Endothelial cell (in vitro differentiated cells): ENCODE results near the gene CCDC3. TPM values are rescaled to one million over a fixed set of nuclear protein-coding genes. Genes with fewer than 3 reads are reported as not detected.

Experiments
- DNase-seq: peaks from one replicate; pipeline ENCODE4 v3.0.0; 2021; ENCODE audit warnings: low spot score
- H3K27ac Mint-ChIP-seq: one replicate; pipeline ENCODE4 v1.8.0; 2021; ENCODE audit warnings: mixed read lengths, inconsistent platforms; ENCODE audit not compliant: unreplicated experiment
- H3K27me3 Mint-ChIP-seq: one replicate; pipeline ENCODE4 v1.8.0; 2021; ENCODE audit warnings: mild to moderate bottlenecking, moderate library complexity, mixed read lengths, inconsistent platforms; ENCODE audit not compliant: unreplicated experiment
- H3K36me3 Mint-ChIP-seq: one replicate; pipeline ENCODE4 v1.8.0; 2021; ENCODE audit warnings: mild to moderate bottlenecking, low read depth, mixed read lengths, inconsistent platforms; ENCODE audit not compliant: unreplicated experiment
- H3K4me1 Mint-ChIP-seq: one replicate; pipeline ENCODE4 v1.8.0; 2021; ENCODE audit warnings: mild to moderate bottlenecking, mixed read lengths, inconsistent platforms; ENCODE audit not compliant: unreplicated experiment
- H3K4me3 Mint-ChIP-seq: one replicate; pipeline ENCODE4 v1.8.0; 2021; ENCODE audit warnings: mild to moderate bottlenecking, mixed read lengths, inconsistent platforms; ENCODE audit not compliant: unreplicated experiment
- H3K9me3 Mint-ChIP-seq: one replicate; pipeline ENCODE4 v1.8.0; 2021; ENCODE audit warnings: mixed read lengths, inconsistent platforms; ENCODE audit not compliant: unreplicated experiment
- CTCF ChIP-seq: fragments of 200-600 bp; sonication (generic); IDR thresholded peaks from one replicate; pipeline ENCODE4 v1.5.0; 2021; ENCODE audit warnings: antibody characterized with exemption; ENCODE audit not compliant: unreplicated experiment
- total RNA-seq: library from RNA; stranded (reverse); fragmentation: NEBNext Ultra II Directional; extraction: Animal tissue kit (Norgen Biotek cat#: 25700); gene quantifications from one replicate; pipeline ENCODE4 v1.2.1, GENCODE V29; 2021; ENCODE audit not compliant: unreplicated experiment

CCDC3 gene
- total RNA-seq, 1 donor from 2014 or later, result 26.1 TPM

GRCh38 chr10:12927896-12928295 lies 73.6 kb downstream of the CCDC3 start:
- no peaks in the 10 kb centered on the region for H3K27me3 Mint-ChIP-seq
- peaks cover under 1% of the 10 kb centered on the region for H3K4me1 Mint-ChIP-seq
- H3K36me3 Mint-ChIP-seq, result no peaks in the 10 kb centered on the region
- H3K27ac Mint-ChIP-seq, result no peak overlapping the region
- no peak for TF ChIP-seq CTCF
- H3K9me3 Mint-ChIP-seq, result no peaks in the 10 kb centered on the region
- no peak for DNase-seq
- H3K4me3 Mint-ChIP-seq, result no peak overlapping the region

- Mint-ChIP-seq H3K36me3 (no peaks in the 10 kb centered on the region), H3K4me1 (peaks cover 7% of the 10 kb centered on the region), H3K9me3 (no peaks in the 10 kb centered on the region), H3K27me3 (no peaks in the 10 kb centered on the region), H3K4me3 (no peak overlapping the region), H3K27ac (no peak overlapping the region)
- DNase-seq, result no peak
- TF ChIP-seq CTCF, result no peak
Observed at GRCh38 chr10:12925845-12926244, 75.7 kb downstream of the CCDC3 start.

GRCh38 chr10:12924911-12925310 lies 76.6 kb downstream of the CCDC3 start:
- Mint-ChIP-seq H3K4me1 (peaks cover 7% of the 10 kb centered on the region), H3K27me3 (no peaks in the 10 kb centered on the region), H3K9me3 (no peaks in the 10 kb centered on the region), H3K27ac (no peak overlapping the region), H3K36me3 (no peaks in the 10 kb centered on the region), H3K4me3 (no peak overlapping the region)
- no peak for TF ChIP-seq CTCF
- no peak for DNase-seq

- H3K27me3 Mint-ChIP-seq, result no peaks in the 10 kb centered on the region
- H3K9me3 Mint-ChIP-seq, result no peaks in the 10 kb centered on the region
- H3K27ac Mint-ChIP-seq, result no peak overlapping the region
- H3K4me3 Mint-ChIP-seq, result no peak overlapping the region
- peaks cover 7% of the 10 kb centered on the region for H3K4me1 Mint-ChIP-seq
- no peak for DNase-seq
- no peak for TF ChIP-seq CTCF
- no peaks in the 10 kb centered on the region for H3K36me3 Mint-ChIP-seq
Observed at GRCh38 chr10:12922117-12922900, 79.2 kb downstream of the CCDC3 start.

- Mint-ChIP-seq H3K27ac (no peak overlapping the region), H3K27me3 (no peaks in the 10 kb centered on the region), H3K9me3 (no peaks in the 10 kb centered on the region), H3K4me3 (no peak overlapping the region), H3K36me3 (no peaks in the 10 kb centered on the region), H3K4me1 (peaks cover 7% of the 10 kb centered on the region)
- DNase-seq, result no peak
- no peak for TF ChIP-seq CTCF
Observed at GRCh38 chr10:12921163-12921562, 80.3 kb downstream of the CCDC3 start.
